OCI-LY7 (cell line): Measurements from ENCODE around the gene IFT81. TPM values are rescaled to one million over a fixed set of nuclear protein-coding genes. Genes with fewer than 3 reads are reported as not detected.

Experiments used
- BruUV-seq: library from RNA; stranded (reverse); fragments of 400-500 nt; replicated peaks from 2 replicates; lab custom pipeline; 2021; lab: Mats Ljungman, UMichigan
- CTCF ChIA-PET: fragments of 300-600 bp; sonication (Branson Sonifier 250); formaldehyde crosslinking; loops from one replicate; lab custom pipeline; 2022; ENCODE audit warnings: antibody characterized with exemption; ENCODE audit not compliant: unreplicated experiment; lab: Charles Lee
- POLR2A ChIA-PET: fragments of 300-600 bp; sonication (Branson Sonifier 250); formaldehyde crosslinking; loops from one replicate; lab custom pipeline; 2022; ENCODE audit warnings: antibody characterized with exemption; lab: Charles Lee
- DNase-seq: peaks from one replicate; pipeline ENCODE4 v3.0.0-alpha.2; 2015; ENCODE audit warnings: low spot score
- H2AFZ ChIP-seq: fragments of 200-600 bp; sonication (generic), shearing (Covaris generic); 2 replicates; pipeline ENCODE4 v1.6.1; 2014; ENCODE audit warnings: mild to moderate bottlenecking, antibody characterized with exemption, low read length, moderate library complexity
- H3K27ac ChIP-seq: fragments of 200-600 bp; sonication (generic); 2 replicates; pipeline ENCODE4 v1.5.1; 2014; ENCODE audit warnings: mixed run types, low read depth, mild to moderate bottlenecking, moderate library complexity, low read length, inconsistent platforms; ENCODE audit not compliant: poor library complexity, severe bottlenecking
- H3K36me3 ChIP-seq: fragments of 200-600 bp; sonication (generic); 2 replicates; pipeline ENCODE4 v1.6.1; 2014; ENCODE audit warnings: mild to moderate bottlenecking, antibody characterized with exemption, low read length, moderate library complexity, mixed read lengths; ENCODE audit not compliant: insufficient read depth
- H3K4me1 ChIP-seq: fragments of 200-600 bp; sonication (generic); 2 replicates; pipeline ENCODE4 v1.5.1; 2014; ENCODE audit warnings: mild to moderate bottlenecking, low read length; ENCODE audit not compliant: insufficient read depth, poor library complexity, severe bottlenecking
- H3K4me2 ChIP-seq: fragments of 200-600 bp; sonication (generic); 2 replicates; pipeline ENCODE4 v1.6.1; 2014; ENCODE audit warnings: mild to moderate bottlenecking, low read length
- H3K4me3 ChIP-seq: fragments of 200-600 bp; sonication (generic); 2 replicates; pipeline ENCODE4 v1.5.1; 2014; ENCODE audit warnings: mild to moderate bottlenecking, low read depth, low read length; ENCODE audit not compliant: poor library complexity, severe bottlenecking
- H3K79me2 ChIP-seq: fragments of 200-600 bp; sonication (generic); 2 replicates; pipeline ENCODE4 v1.6.1; 2016; ENCODE audit warnings: low read depth, mild to moderate bottlenecking, low read length, moderate library complexity, mixed read lengths; ENCODE audit not compliant: insufficient read depth
- H3K9me2 ChIP-seq: fragments of 200-600 bp; sonication (generic); 2 replicates; pipeline ENCODE4 v1.6.1; 2016; ENCODE audit warnings: mild to moderate bottlenecking, low read length, mixed read lengths; ENCODE audit not compliant: insufficient read depth
- H3K9me3 ChIP-seq: fragments of 200-600 bp; sonication (generic); 2 replicates; pipeline ENCODE4 v1.6.1; 2014; ENCODE audit warnings: mild to moderate bottlenecking, mixed run types, low read length, mixed read lengths
- H4K20me1 ChIP-seq: fragments of 200-600 bp; sonication (generic); 2 replicates; pipeline ENCODE4 v1.6.1; 2014; ENCODE audit warnings: mild to moderate bottlenecking, antibody characterized with exemption, low read length, moderate library complexity, mixed read lengths; ENCODE audit not compliant: insufficient read depth
- EZH2phosphoT487 ChIP-seq: fragments of 200-600 bp; sonication (generic); IDR thresholded peaks from 2 replicates; pipeline ENCODE4 v1.6.1; 2018; ENCODE audit warnings: low read depth, borderline replicate concordance, mild to moderate bottlenecking, mixed run types, antibody characterized with exemption, low read length, moderate library complexity, mixed read lengths
- intact Hi-C: fragments of 100-400 bp; cut with micrococcal nuclease; formaldehyde crosslinking; loops from one replicate; pipeline ENCODE4 v1.10.0; 2022; ENCODE audit not compliant: unreplicated experiment
- total RNA-seq, 2 experiments: library from RNA; depleted of rRNA in 1 of 2; stranded (reverse); fragments of >200 nt in 1 of 2; shearing (Covaris generic) in 1 of 2; gene quantifications; 2 replicates each; pipeline ENCODE4 v1.2.3, GENCODE V29; 2014 to 2022
- TF ChIP-seq, protein P1 (sequence below): fragments of 200-600 bp; sonication (generic); conservative IDR thresholded peaks from 2 replicates; pipeline ENCODE4 v1.5.1; 2014; ENCODE audit warnings: mild to moderate bottlenecking, antibody characterized with exemption, low read length, moderate library complexity, mixed read lengths

Gene IFT81
- total RNA-seq, 2 experiments from 2014 or later, result 5.6 to 9.8 TPM

DNA sequence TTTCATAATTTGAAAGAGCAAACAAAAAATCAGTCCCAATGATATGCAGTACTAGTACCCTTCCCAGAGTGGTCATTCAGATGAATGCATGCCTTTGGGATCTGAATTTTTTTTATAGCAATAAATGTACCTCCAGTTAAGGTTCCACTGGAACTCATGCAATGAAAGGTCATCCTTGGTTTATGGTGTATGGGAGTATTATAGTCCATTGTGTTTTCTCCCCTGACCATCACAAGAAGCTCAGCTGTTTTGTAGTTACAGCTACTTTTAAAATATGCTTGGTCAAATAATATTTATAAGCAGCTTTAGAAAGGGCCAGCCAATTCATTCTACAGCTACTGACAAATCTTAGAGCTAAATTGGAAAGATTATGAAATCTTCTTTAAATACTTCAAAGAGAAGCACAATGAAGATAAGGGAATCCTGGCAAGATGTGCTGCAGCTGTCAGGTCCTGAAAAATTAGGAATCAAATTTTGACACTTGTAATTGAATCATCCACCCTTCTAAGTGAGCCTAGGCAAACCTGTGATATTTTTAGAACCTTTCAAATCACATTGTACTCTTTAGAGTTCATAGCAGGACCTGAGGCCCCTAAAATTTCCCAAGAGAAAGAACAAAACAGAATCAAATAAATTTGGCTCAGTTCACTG, 46.5 kb downstream of the IFT81 start:
- Histone ChIP-seq H3K36me3 (no peaks in the 10 kb centered on the region), H3K79me2 (no peaks in the 10 kb centered on the region), H2AFZ (no peak overlapping the region), H3K4me3 (no peak overlapping the region), H3K4me1 (peaks cover 15% of the 10 kb centered on the region), H3K9me3 (no peaks in the 10 kb centered on the region), H4K20me1 (no peaks in the 10 kb centered on the region), H3K27ac (no peak overlapping the region), H3K9me2 (no peaks in the 10 kb centered on the region), H3K4me2 (no peak overlapping the region)
- POLR2A ChIA-PET, result interaction anchor here (0.8 to 2.0 kb wide), 5 partner anchors 10 to 55 kb away, joined by 3 to 4 read pairs (median 3); no protein-coding TSS in a partner anchor
- intact Hi-C loops, result no loop called here
- no peak for DNase-seq
- CTCF ChIA-PET, result no interaction called here
- TF ChIP-seq EZH2phosphoT487, result no peak
- TF ChIP-seq, protein P1, sequence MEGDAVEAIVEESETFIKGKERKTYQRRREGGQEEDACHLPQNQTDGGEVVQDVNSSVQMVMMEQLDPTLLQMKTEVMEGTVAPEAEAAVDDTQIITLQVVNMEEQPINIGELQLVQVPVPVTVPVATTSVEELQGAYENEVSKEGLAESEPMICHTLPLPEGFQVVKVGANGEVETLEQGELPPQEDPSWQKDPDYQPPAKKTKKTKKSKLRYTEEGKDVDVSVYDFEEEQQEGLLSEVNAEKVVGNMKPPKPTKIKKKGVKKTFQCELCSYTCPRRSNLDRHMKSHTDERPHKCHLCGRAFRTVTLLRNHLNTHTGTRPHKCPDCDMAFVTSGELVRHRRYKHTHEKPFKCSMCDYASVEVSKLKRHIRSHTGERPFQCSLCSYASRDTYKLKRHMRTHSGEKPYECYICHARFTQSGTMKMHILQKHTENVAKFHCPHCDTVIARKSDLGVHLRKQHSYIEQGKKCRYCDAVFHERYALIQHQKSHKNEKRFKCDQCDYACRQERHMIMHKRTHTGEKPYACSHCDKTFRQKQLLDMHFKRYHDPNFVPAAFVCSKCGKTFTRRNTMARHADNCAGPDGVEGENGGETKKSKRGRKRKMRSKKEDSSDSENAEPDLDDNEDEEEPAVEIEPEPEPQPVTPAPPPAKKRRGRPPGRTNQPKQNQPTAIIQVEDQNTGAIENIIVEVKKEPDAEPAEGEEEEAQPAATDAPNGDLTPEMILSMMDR, result no peak
- no TSS peak for BruUV-seq

DNA sequence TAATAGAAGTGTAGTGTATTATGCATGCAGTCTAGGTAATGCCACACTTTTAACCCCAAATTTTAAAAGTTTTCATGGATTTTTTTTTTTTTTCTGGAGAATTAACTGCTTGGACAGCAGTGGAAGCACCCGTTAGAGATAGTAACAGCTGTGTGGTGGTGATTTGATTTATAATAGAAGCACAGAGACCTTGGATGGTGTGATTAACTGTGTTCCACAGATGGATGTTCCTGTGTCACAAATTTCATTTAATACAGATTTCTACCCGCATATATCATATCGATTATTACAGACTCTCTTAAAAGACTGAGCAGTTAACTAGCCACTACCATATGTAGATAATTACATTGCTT, 47.0 kb downstream of the IFT81 start:
- DNase-seq, result no peak
- Histone ChIP-seq H4K20me1 (no peaks in the 10 kb centered on the region), H3K4me1 (peaks cover 10% of the 10 kb centered on the region), H3K27ac (no peak overlapping the region), H3K36me3 (no peaks in the 10 kb centered on the region), H2AFZ (no peak overlapping the region), H3K9me2 (no peaks in the 10 kb centered on the region), H3K79me2 (no peaks in the 10 kb centered on the region), H3K4me2 (no peak overlapping the region), H3K9me3 (no peaks in the 10 kb centered on the region), H3K4me3 (no peak overlapping the region)
- ChIA-PET POLR2A (interaction anchor here (0.6 to 1.3 kb wide), 3 partner anchors 11 to 55 kb away, joined by 3 read pairs; no protein-coding TSS in a partner anchor), CTCF (no interaction called here)
- intact Hi-C loops, result no loop called here
- TF ChIP-seq, protein P1, result no peak
- TF ChIP-seq EZH2phosphoT487, result no peak
- no TSS peak for BruUV-seq

DNA sequence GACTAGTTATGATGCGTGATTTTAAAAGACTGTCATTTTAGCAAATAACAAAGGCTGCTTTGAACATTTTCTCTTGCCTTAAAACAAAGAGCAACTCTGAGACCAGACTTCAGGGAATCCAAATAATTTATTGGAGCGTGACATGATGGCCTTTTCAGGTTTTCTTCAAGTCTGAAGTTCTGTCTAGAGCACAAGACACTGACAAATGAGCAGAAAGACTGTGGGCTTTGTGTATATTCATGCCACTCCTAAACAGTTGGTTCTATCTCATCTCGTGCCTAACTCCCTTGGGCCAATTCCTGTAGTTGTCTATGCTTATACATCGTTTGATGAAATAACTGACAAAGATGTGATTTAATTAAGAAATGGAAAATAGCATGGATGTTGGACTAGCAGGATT, 47.5 kb downstream of the IFT81 start:
- H3K9me3 ChIP-seq, result no peaks in the 10 kb centered on the region
- DNase-seq, result no peak
- intact Hi-C loops, result no loop called here
- H3K4me3 ChIP-seq, result no peak overlapping the region
- ChIA-PET CTCF (no interaction called here), POLR2A (interaction anchor here (0.6 to 1.1 kb wide), 2 partner anchors 42 to 56 kb away, joined by 3 read pairs; no protein-coding TSS in a partner anchor)
- no peaks in the 10 kb centered on the region for H3K9me2 ChIP-seq
- no peak overlapping the region for H3K27ac ChIP-seq
- no peaks in the 10 kb centered on the region for H3K79me2 ChIP-seq
- BruUV-seq, result no TSS peak
- no peak overlapping the region for H2AFZ ChIP-seq
- H4K20me1 ChIP-seq, result no peaks in the 10 kb centered on the region
- peaks cover 6% of the 10 kb centered on the region for H3K4me1 ChIP-seq
- TF ChIP-seq, protein P1, result no peak
- TF ChIP-seq EZH2phosphoT487, result no peak
- no peak overlapping the region for H3K4me2 ChIP-seq
- no peaks in the 10 kb centered on the region for H3K36me3 ChIP-seq
